HepG2 (cell line): ENCODE measurements around the gene NFATC4. TPM values are rescaled to one million over a fixed set of nuclear protein-coding genes. Genes with fewer than 3 reads are reported as not detected.
A peak's percentile ranks its signal among the peaks of the same experiment; 100 is the strongest.

ENCODE experiments used
- ARID2 ChIP-seq: sonication (generic); formaldehyde crosslinking; IDR thresholded peaks from 2 replicates; pipeline ENCODE4 v1.8.1; 2022; ENCODE audit warnings: mild to moderate bottlenecking, missing genetic modification reagents, borderline replicate concordance
- CBX2 ChIP-seq, 2 experiments: fragments of 200-600 bp in 1 of 2; sonication (generic); formaldehyde crosslinking in 1 of 2; IDR thresholded peaks; 2 replicates each; pipeline versions ENCODE4 v1.7.0 to v1.8.1; 2018 to 2022; ENCODE audit warnings: low read depth in 2 of 2, low read length in 1 of 2, mild to moderate bottlenecking in 1 of 2, missing genetic modification reagents in 1 of 2
- FOXP4 ChIP-seq: sonication (generic); formaldehyde crosslinking; IDR thresholded peaks from 2 replicates; pipeline ENCODE4 v1.4.0; 2020; ENCODE audit warnings: missing genetic modification reagents
- HDAC1 ChIP-seq: sonication (generic); formaldehyde crosslinking; IDR thresholded peaks from 2 replicates; pipeline ENCODE4 v1.5.1; 2020; ENCODE audit warnings: mild to moderate bottlenecking, missing genetic modification reagents
- ISL2 ChIP-seq: sonication (generic); formaldehyde crosslinking; IDR thresholded peaks from 2 replicates; pipeline ENCODE4 v1.5.0; 2020; ENCODE audit warnings: missing genetic modification reagents
- KDM6A ChIP-seq: IDR thresholded peaks from 2 replicates; pipeline ENCODE4 v1.6.1; 2016; ENCODE audit warnings: low read depth
- MEIS2 ChIP-seq: sonication (generic); formaldehyde crosslinking; IDR thresholded peaks from 2 replicates; pipeline ENCODE4 v1.9.0; 2021; ENCODE audit warnings: mild to moderate bottlenecking, missing genetic modification reagents
- MTERF4 ChIP-seq: sonication (generic); formaldehyde crosslinking; IDR thresholded peaks from 2 replicates; pipeline ENCODE4 v1.8.0; 2023; ENCODE audit warnings: mild to moderate bottlenecking, missing genetic modification reagents
- MYC ChIP-seq: sonication (generic); formaldehyde crosslinking; IDR thresholded peaks from 2 replicates; pipeline ENCODE4 v1.9.0; 2021; ENCODE audit warnings: missing genetic modification reagents, borderline replicate concordance
- NCOR1 ChIP-seq: fragments of 200-600 bp; sonication (generic); IDR thresholded peaks from 2 replicates; pipeline ENCODE4 v1.7.0; 2017; ENCODE audit warnings: antibody characterized with exemption, low read length, borderline replicate concordance
- NR2F2 ChIP-seq: IDR thresholded peaks from 2 replicates; pipeline ENCODE4 v1.6.1; 2012; ENCODE audit warnings: low read depth, inconsistent platforms, borderline replicate concordance
- PHF8 ChIP-seq: sonication (generic); formaldehyde crosslinking; IDR thresholded peaks from 2 replicates; pipeline ENCODE4 v1.5.0; 2020; ENCODE audit warnings: missing genetic modification reagents
- RFXAP ChIP-seq: sonication (generic); formaldehyde crosslinking; IDR thresholded peaks from 2 replicates; pipeline ENCODE4 v1.4.0; 2020; ENCODE audit warnings: missing genetic modification reagents, borderline replicate concordance
- SALL1 ChIP-seq: sonication (generic); formaldehyde crosslinking; IDR thresholded peaks from 2 replicates; pipeline ENCODE4 v1.8.0; 2022; ENCODE audit warnings: mild to moderate bottlenecking, missing genetic modification reagents
- SP4 ChIP-seq: sonication (generic); formaldehyde crosslinking; IDR thresholded peaks from 2 replicates; pipeline ENCODE4 v1.8.1; 2023; ENCODE audit warnings: mild to moderate bottlenecking, missing genetic modification reagents
- TARDBP ChIP-seq: sonication (generic); formaldehyde crosslinking; IDR thresholded peaks from 2 replicates; pipeline ENCODE4 v1.8.0; 2022; ENCODE audit warnings: mild to moderate bottlenecking, missing genetic modification reagents
- TFDP2 ChIP-seq: sonication (generic); formaldehyde crosslinking; IDR thresholded peaks from 2 replicates; pipeline ENCODE4 v1.4.0; 2020; ENCODE audit warnings: missing genetic modification reagents
- WIZ ChIP-seq: sonication (generic); formaldehyde crosslinking; IDR thresholded peaks from 2 replicates; pipeline ENCODE4 v1.5.1; 2020; ENCODE audit warnings: mild to moderate bottlenecking, missing genetic modification reagents
- ZFY ChIP-seq: sonication (generic); formaldehyde crosslinking; IDR thresholded peaks from 2 replicates; pipeline ENCODE4 v1.4.0; 2020; ENCODE audit warnings: missing genetic modification reagents
- ZMYM2 ChIP-seq: sonication (generic); formaldehyde crosslinking; IDR thresholded peaks from 2 replicates; pipeline ENCODE4 v1.8.0; 2022; ENCODE audit warnings: mild to moderate bottlenecking, missing genetic modification reagents
- ZNF160 ChIP-seq: sonication (generic); formaldehyde crosslinking; IDR thresholded peaks from 2 replicates; pipeline ENCODE4 v1.8.0; 2022; ENCODE audit warnings: mild to moderate bottlenecking, inconsistent platforms, missing genetic modification reagents
- ZNF414 ChIP-seq: sonication (generic); formaldehyde crosslinking; IDR thresholded peaks from 2 replicates; pipeline ENCODE4 v1.5.0; 2020; ENCODE audit warnings: missing genetic modification reagents
- ZNF496 ChIP-seq: sonication (generic); formaldehyde crosslinking; IDR thresholded peaks from 2 replicates; pipeline ENCODE4 v1.8.1; 2023; ENCODE audit warnings: mild to moderate bottlenecking, moderate library complexity, missing genetic modification reagents; ENCODE audit not compliant: insufficient replicate concordance
- ZNF556 ChIP-seq: sonication (generic); formaldehyde crosslinking; IDR thresholded peaks from 2 replicates; pipeline ENCODE4 v1.4.0; 2020; ENCODE audit warnings: mild to moderate bottlenecking, missing genetic modification reagents, borderline replicate concordance
- ZNF614 ChIP-seq: IDR thresholded peaks from 2 replicates; pipeline ENCODE4 v1.6.1; 2018; ENCODE audit warnings: missing biosample characterization, missing genetic modification reagents, inconsistent platforms, borderline replicate concordance
- polyA plus RNA-seq, 8 experiments: library from polyadenylated mRNA; depleted of rRNA in 3 of 8; stranded (reverse) in 7 of 8; unstranded in 1 of 8; fragments of >200 nt; fragmentation: Illumina TruSeq in 4 of 8; extraction: Trizol in 4 of 8; gene quantifications; 2 replicates each; pipeline versions ENCODE4 v1.2.1 to v1.2.3, GENCODE V29; 2011 to 2016; ENCODE audit warnings: low read depth in 4 of 8, missing spikeins in 1 of 8, mixed read lengths in 1 of 8; ENCODE audit not compliant: insufficient read depth in 1 of 8
- total RNA-seq, 5 experiments: library from RNA; depleted of rRNA; stranded (reverse); fragments of >200 nt; fragmentation: Illumina TruSeq; extraction: Trizol; gene quantifications; 2 replicates each; pipeline ENCODE4 v1.2.3, GENCODE V29; 2016; ENCODE audit warnings: low read depth in 1 of 5

NFATC4 gene
- total and polyA plus RNA-seq, 2 of the 13 experiments (the other 11 are each of a cell fraction or from before 2014, with no cell fraction given): 0.04 to 0.15 TPM

- TF ChIP-seq PHF8: 0 out of 2 replicates have a peak, but pooled peaks have one; percentile 5
- TF ChIP-seq ZNF496 (CRISPR knock-in tag): no peak
- TF ChIP-seq ZNF614: 0 out of 2 replicates have a peak, but pooled peaks have one; percentile 8
- TF ChIP-seq ZNF556 (CRISPR knock-in tag): peak; percentile 59; the same call in 1 of the 2 replicates
- no peak for TF ChIP-seq MTERF4 (CRISPR knock-in tag)
- TF ChIP-seq RFXAP (CRISPR knock-in tag): 0 out of 2 replicates have a peak, but pooled peaks have one; percentile 58
- TF ChIP-seq NCOR1: peak; percentile 6; the same call in 1 of the 2 replicates
- TF ChIP-seq MEIS2 (CRISPR knock-in tag): 0 out of 2 replicates have a peak, but pooled peaks have one; percentile 6
- no peak for TF ChIP-seq CBX2 (IDR thresholded peaks at IDR 0.05; ENCODE audit: low read depth, low read length)
- TF ChIP-seq CBX2 (CRISPR knock-in tag; IDR thresholded peaks at IDR 0.05; ENCODE audit: low read depth): peak; percentile 61; the same call in 1 of the 2 replicates
- TF ChIP-seq TFDP2 (CRISPR knock-in tag): no peak
- TF ChIP-seq HDAC1 (CRISPR knock-in tag): peak; percentile 38; the same call in 1 of the 2 replicates
- TF ChIP-seq WIZ (CRISPR knock-in tag): peak; percentile 25; the same call in 1 of the 2 replicates
- 0 out of 2 replicates have a peak, but pooled peaks have one; percentile 12 for TF ChIP-seq TARDBP (CRISPR knock-in tag)
- 0 out of 2 replicates have a peak, but pooled peaks have one; percentile 2 for TF ChIP-seq ISL2 (CRISPR knock-in tag)
- TF ChIP-seq SP4 (CRISPR knock-in tag): 0 out of 2 replicates have a peak, but pooled peaks have one; percentile 9
- TF ChIP-seq FOXP4 (CRISPR knock-in tag): peak; percentile 1; the same call in 1 of the 2 replicates
- peak; percentile 6; the same call in 1 of the 2 replicates for TF ChIP-seq ZMYM2 (CRISPR knock-in tag)
- TF ChIP-seq NR2F2: 0 out of 2 replicates have a peak, but pooled peaks have one; percentile 34
- TF ChIP-seq SALL1 (CRISPR knock-in tag): peak; percentile 4; the same call in 1 of the 2 replicates
- TF ChIP-seq ARID2 (CRISPR knock-in tag): no peak
- TF ChIP-seq ZFY (CRISPR knock-in tag): 0 out of 2 replicates have a peak, but pooled peaks have one; percentile 3
- TF ChIP-seq KDM6A: no peak
- 0 out of 2 replicates have a peak, but pooled peaks have one; percentile 29 for TF ChIP-seq ZNF414 (CRISPR knock-in tag)
- TF ChIP-seq MYC: no peak
- TF ChIP-seq ZNF160 (CRISPR knock-in tag): 0 out of 2 replicates have a peak, but pooled peaks have one; percentile 31
Observed at GRCh38 chr14:24387009-24387345, 19.0 kb downstream of the NFATC4 start (continued).
